H7 (cell line): ENCODE measurements around the gene CELF2. TPM values are rescaled to one million over a fixed set of nuclear protein-coding genes. Genes with fewer than 3 reads are reported as not detected.

Experiments
- DNase-seq: peaks from one replicate; pipeline ENCODE4 v3.0.0; 2012
- H3K27me3 ChIP-seq: 2 replicates; pipeline ENCODE4 v1.6.0; 2011; ENCODE audit warnings: mild to moderate bottlenecking, low read length; ENCODE audit not compliant: control insufficient read depth, insufficient read depth
- H3K36me3 ChIP-seq: replicated peaks from 2 replicates; pipeline ENCODE4 v1.5.1; 2011; ENCODE audit warnings: low read length; ENCODE audit not compliant: control insufficient read depth, insufficient read depth
- H3K4me3 ChIP-seq: 2 replicates; pipeline ENCODE4 v1.5.1; 2011; ENCODE audit warnings: low read depth, mild to moderate bottlenecking, control low read depth, low read length, moderate library complexity; ENCODE audit not compliant: insufficient read depth
- total RNA-seq: library from RNA; depleted of rRNA; stranded (reverse); fragments of >200 nt; shearing (Covaris generic); gene quantifications from 2 replicates; pipeline ENCODE4 v1.2.3, GENCODE V29; 2014

Gene CELF2
- total RNA-seq, 1 experiment from 2014 or later: 8.5 TPM

DNA sequence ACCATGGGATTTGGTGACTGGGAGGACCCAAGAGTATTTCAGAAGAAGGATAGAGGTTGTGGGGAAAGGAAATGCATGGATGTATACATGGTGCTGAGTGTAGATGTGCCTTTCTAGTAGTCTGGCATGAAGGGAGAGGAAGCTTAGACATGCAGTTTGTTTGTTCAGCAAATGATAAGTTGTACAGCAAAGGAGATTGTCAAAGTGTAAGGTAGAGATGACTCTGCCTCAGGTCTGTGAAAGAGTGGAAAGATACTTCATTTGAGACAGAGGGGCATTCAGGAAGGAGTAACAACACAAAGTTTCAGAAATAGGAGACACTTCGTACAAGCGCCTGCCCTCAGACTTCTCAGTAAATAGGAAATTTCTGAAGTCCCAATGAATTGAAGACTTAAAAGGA is 152.3 kb downstream of the CELF2 start:
- Histone ChIP-seq H3K27me3 (no peaks in the 10 kb centered on the region; the same call in 1 of the 2 replicates), H3K36me3 (no peaks in the 10 kb centered on the region; the same call in 1 of the 2 replicates), H3K4me3 (no peak overlapping the region)
- DNase-seq: no peak

DNA sequence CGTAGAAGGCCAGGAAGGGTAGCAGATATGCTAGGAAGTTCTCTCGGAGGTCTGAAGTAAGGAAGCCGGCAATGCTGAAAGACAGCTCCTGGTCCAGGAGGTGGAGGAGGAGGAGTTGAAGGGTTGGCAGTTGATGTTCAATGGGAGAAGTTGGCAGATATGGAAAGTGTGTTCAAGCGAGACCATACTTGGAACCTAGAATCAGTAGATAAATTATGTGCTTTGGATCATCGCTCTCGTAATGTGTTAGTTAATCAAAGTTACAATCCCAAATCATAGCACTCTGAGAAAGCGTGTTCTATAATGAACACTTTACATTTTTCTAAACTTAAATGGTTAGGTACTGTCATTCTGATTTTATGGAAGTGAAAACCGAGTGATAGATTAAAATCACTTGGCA is 152.9 kb downstream of the CELF2 start:
- no peak for DNase-seq
- H3K36me3 ChIP-seq: no peaks in the 10 kb centered on the region; the same call in 1 of the 2 replicates
- no peaks in the 10 kb centered on the region for H3K27me3 ChIP-seq
- no peak overlapping the region for H3K4me3 ChIP-seq

DNA sequence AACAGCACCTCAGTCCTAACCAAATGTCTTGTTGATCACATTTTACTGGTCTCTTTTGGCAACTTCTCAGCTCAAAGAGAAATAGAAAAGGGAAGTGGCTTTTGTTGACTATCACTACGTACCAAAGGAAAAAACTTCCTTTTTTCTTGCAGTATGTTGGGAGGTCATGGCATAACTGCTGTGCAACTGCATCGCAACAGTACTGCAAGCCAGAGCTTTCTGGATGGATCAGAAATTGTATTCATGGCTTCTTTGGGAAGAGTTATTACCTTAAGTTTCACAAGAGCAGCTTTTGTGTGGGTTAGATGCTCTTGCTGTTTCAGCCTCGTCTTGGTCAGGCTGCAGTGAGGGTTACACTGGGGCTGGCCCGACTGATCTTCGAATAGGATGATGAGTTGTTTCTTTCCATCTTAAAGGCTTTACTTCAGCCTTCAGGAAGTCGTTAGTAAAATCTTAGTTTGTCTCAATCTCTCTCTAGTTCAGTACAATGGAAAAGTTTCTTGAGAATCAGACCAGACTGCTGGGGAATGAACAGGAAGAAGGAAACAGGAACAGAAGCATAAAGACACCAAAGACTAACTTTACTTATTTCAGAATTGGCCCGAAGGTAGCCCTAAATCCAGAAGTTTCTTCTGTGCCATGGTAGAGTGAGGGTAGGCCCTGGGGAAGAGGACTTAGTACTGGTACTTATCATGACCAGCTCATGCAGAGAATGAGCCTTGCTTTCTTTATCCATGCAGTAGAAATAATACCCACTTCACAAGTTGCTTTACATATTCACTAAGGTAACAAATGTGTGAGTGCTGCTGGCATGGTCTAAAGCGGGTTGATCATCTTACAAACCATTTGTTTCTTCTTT is 153.6 kb downstream of the CELF2 start:
- Histone ChIP-seq H3K36me3 (no peaks in the 10 kb centered on the region; the same call in 1 of the 2 replicates), H3K4me3 (no peak overlapping the region), H3K27me3 (no peaks in the 10 kb centered on the region)
- DNase-seq: no peak

DNA sequence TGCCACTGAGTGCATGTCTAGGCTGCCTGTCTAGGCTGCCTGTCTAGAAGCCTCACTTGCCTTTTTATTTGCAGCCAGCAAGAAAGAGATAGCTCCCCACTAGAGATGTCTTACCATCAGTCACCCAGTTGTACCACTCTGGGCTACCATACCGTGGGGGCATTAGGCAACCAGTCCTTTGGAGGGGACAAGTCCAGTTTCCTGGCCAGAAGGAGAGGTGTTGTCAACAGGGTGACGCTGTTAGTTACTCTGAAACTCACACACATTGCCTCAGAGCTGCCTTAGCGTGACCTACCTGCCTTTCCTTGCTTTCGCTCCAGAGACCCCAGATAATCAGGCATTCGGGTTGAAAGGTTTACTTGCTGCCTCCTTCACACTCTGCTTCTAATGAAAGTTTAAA is 155.4 kb downstream of the CELF2 start:
- Histone ChIP-seq H3K36me3 (no peaks in the 10 kb centered on the region; the same call in 1 of the 2 replicates), H3K4me3 (no peak overlapping the region), H3K27me3 (no peaks in the 10 kb centered on the region)
- DNase-seq: no peak

DNA sequence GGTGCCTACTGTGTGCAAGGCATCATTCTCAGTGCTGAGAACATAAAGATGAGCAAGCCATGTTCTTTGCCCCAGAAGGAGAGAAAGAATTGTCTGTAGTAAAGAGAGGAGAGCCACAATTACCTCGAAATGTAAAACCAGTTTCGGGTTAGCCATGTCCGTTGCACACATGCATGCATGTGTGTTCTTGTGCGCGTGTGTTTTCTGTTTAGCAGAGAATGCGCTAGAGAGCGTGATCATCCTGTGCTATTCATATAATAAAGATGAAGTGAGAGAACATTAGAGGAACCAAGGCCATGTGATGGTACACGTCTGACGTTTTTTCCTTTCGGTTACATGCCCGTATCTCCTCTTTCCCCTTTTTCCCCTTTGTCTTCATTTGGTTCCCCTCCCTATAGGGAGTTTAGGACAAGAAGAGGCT is 158.2 kb downstream of the CELF2 start:
- Histone ChIP-seq H3K27me3 (no peaks in the 10 kb centered on the region), H3K4me3 (no peak overlapping the region), H3K36me3 (no peaks in the 10 kb centered on the region)
- DNase-seq: no peak

DNA sequence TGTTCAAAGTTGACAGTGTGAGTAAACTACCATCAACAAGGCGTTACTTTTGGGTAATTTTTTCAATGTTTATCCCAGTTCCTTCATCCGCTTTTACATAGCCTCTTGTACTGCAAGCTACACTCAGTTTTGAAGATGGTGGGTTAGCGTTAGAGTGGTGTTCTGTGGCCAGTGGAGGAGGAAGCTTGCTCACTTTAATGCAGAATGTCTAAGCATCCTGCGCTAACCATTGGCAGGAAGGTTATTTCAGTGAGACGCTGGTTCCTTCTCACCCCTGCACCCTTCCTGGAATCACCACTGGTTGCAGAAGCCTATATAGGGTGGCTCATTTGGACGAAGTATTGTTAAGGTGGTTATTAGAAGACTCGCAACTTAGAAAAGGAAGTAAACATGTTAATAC is 159.1 kb downstream of the CELF2 start:
- no peak for DNase-seq
- Histone ChIP-seq H3K4me3 (no peak overlapping the region), H3K36me3 (no peaks in the 10 kb centered on the region), H3K27me3 (no peaks in the 10 kb centered on the region)

DNA sequence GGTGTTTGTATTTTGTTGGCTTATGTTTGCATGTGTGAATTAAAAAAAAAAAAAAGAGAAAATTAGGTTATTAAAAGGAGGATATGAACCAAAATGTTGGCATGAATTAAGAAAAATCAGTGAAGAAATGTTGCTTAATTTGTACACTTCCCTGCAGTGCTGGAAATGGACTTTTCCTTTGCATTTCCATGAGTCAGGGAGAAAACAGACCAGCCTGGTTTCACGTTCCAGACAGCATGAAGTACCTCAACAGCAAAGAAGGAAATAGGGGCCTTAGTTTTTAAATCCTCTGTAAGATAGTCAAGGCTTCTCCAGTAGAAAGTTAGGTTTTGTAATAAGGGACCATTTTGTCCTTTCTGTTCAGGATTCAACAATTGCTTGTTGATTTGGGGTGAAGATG is 159.7 kb downstream of the CELF2 start:
- H3K27me3 ChIP-seq: no peaks in the 10 kb centered on the region
- no peak overlapping the region for H3K4me3 ChIP-seq
- H3K36me3 ChIP-seq: no peaks in the 10 kb centered on the region
- DNase-seq: no peak

DNA sequence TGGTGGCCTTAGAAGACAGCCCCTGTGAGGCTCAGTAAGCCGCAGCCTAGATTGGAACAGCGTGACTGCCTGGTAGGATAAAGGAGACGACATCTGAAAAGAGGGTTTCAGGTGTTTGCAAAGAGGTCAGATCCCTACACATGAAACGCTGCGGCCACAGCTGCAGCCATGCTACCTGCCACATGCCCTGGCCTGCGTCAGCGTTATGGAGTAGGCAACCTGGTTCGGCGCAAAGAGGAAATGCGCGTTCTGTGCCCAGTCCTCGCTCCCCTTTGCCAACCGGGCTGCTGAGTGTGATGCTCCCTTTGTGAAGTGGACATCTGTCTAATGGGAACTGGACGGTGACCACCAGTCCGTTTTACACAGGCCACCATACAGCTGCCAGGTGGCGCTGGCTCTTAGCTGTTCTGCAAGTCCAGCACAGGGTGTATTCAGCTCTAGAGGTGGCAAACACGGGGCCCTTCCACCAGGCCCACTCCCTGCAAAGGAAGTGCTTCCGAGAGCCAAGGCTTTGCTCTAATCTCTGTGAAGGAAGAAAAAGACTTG is 160.3 kb downstream of the CELF2 start:
- H3K4me3 ChIP-seq: no peak overlapping the region
- H3K36me3 ChIP-seq: no peaks in the 10 kb centered on the region
- DNase-seq: no peak
- no peaks in the 10 kb centered on the region for H3K27me3 ChIP-seq

DNA sequence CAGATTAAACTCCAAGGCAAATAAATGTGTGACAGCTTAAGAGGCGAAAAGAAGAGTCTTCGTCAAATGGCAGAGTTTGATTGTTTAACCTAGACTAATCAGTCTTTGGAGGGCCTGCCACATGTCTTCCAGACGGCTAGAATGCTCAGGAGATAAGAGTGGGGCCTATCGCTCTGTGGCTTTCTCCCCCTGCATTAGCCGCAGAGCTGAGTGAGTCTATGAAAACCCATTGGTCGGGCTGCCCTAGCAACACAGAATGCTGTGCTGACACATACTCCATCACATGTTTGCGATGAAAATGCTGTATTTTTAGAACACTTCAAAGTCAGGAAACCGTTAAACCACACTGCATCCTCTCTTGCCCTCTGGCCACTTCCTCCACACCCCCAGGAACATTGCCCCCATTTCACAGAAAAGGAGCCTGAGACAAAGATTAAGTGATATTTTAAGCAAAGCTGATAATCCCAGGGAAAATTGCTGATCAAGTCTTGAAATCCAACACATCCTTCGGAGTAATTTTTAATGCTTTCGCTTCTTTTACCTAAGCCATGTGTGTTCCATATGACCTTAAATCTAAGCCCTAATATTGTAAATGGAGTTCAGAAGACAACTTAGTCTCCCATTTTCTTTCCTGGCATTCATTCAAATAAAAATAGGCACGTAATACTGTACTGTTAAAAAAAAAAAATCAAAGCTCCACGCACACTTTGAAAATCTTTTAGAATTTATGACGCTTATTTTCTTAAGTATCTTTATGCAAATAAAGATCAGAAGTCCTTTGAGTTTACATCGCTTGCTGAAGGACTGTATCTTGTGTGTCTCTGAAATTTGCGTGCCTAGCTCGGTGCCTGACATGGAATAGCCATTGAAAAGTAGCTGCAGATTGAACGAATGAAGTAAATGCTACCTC is 161.2 kb downstream of the CELF2 start:
- no peak for DNase-seq
- Histone ChIP-seq H3K36me3 (no peaks in the 10 kb centered on the region), H3K27me3 (no peaks in the 10 kb centered on the region), H3K4me3 (no peak overlapping the region)

DNA sequence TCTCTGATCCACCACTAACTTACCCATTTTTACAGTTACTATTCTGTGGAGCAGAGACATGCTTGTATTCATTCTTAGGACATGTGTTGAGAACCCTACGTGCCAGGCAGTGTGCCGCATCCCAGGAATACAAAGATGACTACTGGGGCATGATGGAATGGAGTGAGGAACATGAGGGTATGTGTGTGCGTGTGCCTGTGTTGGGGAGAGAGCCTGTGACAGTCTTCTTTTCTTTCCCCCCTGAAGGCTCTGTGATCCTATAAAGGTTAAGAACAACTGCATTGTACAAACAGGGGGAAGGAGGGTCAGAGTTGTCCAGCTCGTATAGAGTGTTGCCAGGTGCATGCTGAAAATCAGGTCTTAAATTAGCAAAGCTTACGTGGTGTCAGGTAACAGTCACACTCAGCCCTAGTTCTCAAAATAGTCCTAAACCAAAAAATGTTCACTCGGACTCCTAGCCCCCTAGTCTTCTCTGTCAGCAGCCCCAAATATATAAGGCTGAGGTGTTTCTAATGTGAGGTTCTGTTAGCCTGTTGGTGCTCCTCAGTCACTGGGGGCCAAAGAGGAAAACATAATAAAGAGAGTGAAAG is 161.9 kb downstream of the CELF2 start:
- Histone ChIP-seq H3K27me3 (no peaks in the 10 kb centered on the region), H3K36me3 (no peaks in the 10 kb centered on the region), H3K4me3 (no peak overlapping the region)
- DNase-seq: no peak

DNA sequence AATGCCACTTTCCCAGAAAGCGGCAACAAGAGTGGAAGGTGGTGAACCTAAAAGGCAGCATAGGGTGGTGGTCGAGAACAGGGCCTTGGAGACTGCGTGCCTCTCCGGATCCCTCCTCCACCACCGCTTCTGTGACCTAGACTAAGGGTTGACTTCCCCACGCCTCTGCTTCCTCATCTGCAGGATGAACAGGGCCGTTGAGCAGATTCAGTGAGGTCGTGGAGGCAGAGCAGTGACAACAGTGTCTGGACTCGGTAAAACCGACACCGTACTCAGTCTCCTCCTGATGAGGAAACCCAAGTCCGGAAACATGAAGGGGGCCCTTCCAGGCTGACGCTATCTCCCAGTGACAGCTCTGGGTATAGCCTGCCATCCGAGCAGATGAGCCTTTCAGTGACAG is 162.6 kb downstream of the CELF2 start:
- H3K4me3 ChIP-seq: no peak overlapping the region
- no peak for DNase-seq
- no peaks in the 10 kb centered on the region for H3K27me3 ChIP-seq
- H3K36me3 ChIP-seq: no peaks in the 10 kb centered on the region

DNA sequence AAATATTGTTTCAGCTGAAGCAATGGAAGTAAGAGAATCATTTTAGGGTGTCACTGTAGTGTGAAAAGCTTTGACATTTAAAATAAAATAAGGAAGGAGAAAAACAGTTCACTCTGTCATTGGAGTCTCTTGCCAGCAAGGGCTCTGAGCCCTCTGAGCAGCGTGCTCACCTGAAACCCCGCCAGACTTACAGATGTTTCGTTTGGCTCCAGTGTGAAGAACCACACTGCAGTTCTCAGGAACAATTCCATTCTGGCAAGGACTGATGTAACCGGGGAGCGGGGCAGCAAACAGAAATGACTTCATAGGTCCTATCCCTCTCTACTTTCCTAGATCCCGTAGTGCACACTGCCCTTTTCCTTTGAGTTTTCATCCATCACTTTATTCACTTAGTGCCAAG is 164.3 kb downstream of the CELF2 start:
- no peaks in the 10 kb centered on the region for H3K27me3 ChIP-seq
- no peak overlapping the region for H3K4me3 ChIP-seq
- DNase-seq: no peak
- H3K36me3 ChIP-seq: no peaks in the 10 kb centered on the region

DNA sequence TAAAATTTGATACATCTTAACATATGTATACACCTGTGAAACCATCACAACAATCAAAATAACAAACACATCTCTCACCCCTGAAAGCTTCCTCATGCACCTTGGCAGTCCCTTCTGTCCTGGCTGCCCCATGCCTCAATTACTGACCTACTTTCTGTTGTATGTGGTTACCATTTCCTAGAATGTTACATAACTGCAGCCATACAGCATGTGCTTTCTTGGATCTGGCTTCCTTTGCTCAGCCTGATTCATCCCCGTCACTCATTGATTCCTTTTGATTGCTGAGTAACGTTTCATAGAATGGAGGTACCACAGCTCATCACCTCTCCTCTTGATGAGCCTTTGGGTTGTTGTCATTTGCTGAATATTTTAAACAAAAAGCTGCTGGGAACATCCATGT is 165.3 kb downstream of the CELF2 start:
- no peaks in the 10 kb centered on the region for H3K27me3 ChIP-seq
- DNase-seq: no peak
- no peaks in the 10 kb centered on the region for H3K36me3 ChIP-seq
- no peak overlapping the region for H3K4me3 ChIP-seq

DNA sequence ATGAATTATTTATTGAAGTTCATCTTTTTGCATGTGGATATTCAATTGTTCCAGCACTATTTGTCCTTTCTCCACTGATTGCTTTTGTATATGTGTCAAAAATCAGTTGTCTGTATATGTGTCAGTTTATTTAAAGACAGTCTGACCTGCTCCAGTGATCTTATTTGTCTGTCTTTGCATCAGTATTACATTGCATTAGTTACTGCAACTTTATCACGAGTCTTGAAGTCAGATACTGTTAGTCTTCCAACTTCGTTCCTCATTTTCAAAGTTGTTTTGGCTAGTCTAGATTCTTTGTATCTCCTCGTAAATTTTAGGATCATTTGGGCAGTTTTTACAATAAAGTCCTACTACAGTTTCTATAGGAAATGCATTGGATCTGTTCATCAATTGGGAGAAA is 166.4 kb downstream of the CELF2 start:
- H3K36me3 ChIP-seq: no peaks in the 10 kb centered on the region
- no peak for DNase-seq
- no peak overlapping the region for H3K4me3 ChIP-seq
- no peaks in the 10 kb centered on the region for H3K27me3 ChIP-seq
